Stimulated activated CD8-positive, alpha-beta memory T cell treated with anti-CD3 and anti-CD28 coated beads, Interleukin-4, amount 100 ng/mL, for 4 hours (primary cell): ENCODE results near the gene RIPK4.
"Not testable (repeated sequence)": the region's sequence is repeated elsewhere in the genome, so short reads cannot be mapped to it uniquely, and the experiment has no call there.

Experiments used
- DNase-seq, 2 donors: peaks; one replicate each; pipeline ENCODE4 v3.0.0-alpha.2; 2020; ENCODE audit warnings: low read depth in 2 of 2, low spot score in 1 of 2

RIPK4 gene

DNA sequence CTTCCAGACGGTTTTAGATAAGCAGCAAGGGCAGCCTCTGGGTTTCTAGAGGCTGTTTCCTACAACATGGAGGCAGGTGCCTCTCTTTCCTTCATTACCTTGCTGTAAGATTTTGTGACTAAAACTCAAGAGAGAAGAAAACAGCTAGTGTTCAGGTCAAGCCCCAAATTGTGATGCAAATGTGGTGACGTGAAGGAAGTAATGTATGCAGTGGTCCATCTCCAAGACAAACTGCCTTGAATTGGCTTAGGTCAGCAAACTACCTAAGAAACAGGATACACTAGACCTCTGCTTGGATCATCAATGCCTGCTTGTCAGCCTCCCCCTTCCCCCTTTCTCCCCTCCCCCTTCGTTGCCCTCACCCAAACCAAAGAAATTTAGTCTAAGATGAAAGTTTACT lies 28.9 kb upstream of the RIPK4 start:
- no peak for DNase-seq

DNA sequence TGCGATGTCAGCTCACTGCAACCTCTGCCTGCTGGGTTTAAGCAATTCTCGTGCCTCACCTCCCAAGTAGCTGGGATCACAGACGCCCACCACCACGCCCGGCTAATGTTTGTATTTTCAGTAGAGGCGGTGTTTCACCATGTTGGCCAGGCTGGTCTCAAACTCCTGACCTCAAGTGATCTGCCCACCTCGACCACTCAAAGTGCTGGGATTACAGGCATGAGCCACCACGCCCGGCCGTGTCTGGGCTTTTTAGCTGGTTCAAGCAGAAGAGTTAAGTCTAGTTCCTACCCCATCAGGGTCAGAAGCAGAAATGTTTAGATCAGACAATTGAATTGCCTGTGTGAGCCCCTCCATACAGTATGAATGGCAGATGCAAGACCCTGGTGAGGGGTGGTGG lies 27.7 kb upstream of the RIPK4 start:
- no peak for DNase-seq

DNA sequence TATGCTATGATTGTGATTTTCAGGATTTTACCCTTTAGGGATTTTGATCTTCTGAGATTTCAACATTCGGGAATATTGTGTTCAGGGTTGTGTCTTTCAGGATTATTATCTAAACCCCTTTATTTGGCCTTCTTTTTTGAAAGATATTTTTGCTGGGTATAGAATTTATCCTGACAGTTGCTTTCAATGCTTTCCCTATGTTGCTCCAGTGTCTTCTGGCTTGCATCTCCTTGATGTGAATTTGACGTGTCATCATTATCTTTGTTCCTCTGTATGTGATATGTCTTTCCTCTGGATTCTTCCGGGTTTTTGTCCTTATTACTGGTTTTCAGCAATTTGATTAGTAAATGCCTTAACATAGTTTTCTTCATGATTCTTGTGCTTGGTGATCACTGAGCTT lies 25.9 kb upstream of the RIPK4 start:
- no peak for DNase-seq

DNA sequence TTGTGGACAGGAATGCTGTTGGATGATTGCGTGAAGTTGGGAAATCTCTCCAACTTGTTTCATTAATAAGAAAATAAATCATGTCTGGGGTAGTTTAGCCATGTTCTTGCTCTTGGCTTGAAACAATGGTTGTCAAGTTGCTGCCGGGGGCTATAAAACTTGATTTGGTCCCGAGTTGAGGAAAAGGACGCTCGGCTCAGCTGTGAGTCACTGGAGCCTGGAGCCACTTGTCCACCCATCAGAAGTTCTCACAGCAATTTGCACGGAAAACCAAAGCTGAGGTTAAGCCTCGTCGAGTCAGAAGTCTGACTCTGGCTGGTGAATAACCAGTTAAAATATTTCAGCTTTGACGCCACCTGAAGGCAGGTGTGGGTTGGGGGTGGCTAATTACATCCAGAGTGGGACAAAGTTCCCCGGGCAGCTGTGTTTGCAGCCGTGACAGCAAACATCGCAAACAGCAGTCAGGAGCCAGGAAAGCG lies 19.7 kb upstream of the RIPK4 start:
- DNase-seq = no peak

DNA sequence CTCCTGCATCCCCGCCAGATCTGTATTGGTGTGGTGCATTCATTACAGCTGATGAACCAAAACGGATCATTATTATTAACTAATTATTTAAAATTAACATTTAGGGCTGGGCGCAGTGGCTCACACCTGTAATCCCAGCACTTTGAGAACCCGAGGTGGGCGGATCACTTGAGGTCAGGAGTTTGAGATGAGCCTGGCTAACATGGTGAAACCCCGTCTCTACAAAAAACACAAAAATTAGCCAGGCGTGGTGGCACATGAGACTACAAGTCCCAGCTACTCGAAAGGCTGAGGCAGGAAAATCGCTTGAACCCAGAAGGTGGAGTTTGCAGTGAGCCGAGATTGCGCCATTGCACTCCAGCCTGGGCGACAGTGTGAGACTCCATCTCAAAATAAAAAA lies 18.4 kb upstream of the RIPK4 start:
- DNase-seq = not testable (repeated sequence)

DNA sequence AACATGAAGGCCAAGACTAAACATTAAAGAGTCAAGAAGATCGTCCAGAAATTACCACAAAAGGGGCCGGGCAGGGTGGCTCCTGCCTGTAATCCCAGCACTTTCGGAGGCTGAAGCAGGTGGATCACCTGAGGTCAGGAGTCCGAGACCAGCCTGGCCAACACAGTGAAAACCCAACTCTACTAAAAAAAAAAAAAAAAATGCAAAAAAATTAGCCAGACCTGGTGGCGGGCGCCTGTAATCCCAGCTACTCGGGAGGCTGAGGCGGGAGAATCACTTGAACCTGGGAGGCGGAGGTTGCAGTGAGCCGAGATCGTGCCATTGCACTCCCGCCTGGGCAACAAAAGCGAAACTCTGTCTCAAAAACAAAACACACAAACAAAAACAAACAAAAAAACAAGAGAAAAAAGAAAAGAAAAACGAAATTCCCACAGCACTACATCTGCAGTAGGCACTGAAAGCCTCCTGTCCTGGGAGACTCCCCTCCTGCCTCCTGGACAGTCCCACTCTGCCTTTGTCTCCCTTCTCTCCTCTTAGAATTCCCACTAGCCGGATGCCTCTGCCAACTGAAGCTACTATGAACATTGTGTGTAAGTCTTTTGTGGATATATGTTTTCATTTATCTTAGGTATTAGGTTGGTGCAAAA lies 17.7 kb upstream of the RIPK4 start:
- no peak for DNase-seq

DNA sequence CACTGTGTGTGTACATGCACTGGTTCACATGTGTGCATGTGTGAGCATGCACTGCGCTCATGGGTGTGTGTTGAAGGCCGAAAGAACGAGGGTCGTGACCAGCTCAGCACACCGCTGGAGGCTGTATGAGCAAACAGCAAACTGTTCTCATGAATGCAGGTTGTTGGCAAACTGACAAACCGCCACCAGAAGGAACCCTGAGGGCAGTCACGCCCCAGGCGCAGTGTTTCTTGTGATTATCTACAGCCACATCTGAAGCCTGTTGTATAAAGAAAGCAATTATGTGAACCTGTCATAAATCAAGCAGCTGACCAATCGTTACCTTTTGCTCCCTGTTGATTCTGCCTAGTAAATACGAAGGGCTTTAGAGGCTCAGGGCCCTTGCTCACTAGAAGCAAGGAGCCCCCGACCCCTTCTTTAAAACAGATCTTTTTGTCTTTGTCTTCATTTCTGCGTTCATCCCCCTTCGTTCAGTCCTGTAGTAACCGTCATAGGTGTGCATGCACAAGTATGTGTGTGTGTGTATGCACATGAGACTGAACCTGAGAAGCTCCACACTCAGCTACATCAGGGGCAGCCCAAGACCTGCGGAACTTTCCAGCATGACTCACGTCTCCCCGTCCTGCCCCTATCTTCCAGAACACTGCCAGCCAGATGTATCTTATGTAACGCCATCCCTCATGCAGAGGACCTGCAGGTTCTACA lies 16.8 kb upstream of the RIPK4 start:
- no peak for DNase-seq

DNA sequence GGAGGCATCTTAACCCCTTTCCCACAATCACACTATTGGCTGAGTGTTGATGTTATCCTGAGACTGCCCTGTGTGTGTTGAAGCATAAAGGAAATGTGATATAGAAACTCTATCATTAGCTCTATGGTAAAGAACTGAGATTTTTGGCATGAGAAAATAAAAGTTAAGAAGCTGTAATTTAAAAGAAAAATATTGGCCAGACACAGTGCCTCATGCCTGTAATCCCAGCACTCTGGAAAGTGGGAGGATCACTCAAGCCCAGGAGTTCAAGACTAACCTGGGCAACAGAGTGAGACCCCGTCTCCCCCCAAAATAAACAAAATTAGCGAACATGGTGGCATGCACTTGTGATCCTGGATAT lies 14.2 kb upstream of the RIPK4 start:
- DNase-seq = no peak

DNA sequence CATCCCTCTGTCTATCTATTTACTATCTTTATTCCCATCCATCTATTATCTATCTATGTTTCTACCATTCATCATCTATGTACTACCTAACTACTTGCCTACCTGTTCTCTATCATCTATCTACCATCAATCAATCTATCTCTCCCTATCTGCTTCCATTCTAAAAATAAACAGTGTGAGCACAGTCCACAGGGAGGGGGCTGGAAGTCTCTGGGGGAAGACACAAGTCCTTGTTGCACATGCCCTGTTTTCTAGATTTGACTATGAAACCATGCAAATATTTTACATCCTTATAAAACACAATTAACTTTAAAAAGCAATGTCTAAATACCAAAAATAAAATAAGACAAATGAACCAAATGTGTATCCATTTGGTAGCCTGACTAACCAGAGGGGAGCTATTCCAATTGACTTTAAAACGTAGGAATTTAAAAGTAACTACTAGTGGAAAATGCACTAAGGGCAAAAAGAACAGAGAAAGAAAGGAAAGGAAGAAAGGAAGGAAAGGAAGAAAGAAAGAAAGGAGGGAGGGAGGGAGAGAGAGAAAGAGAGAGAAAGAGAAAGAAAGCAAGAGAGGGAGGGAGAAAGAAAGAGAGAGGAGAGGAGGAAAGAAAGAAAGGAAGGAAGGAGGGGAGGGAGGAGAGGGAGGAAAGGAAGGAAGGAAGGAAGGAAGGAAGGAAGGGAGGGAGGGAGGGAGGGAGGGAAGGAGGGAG lies 13.6 kb upstream of the RIPK4 start:
- no peak for DNase-seq

DNA sequence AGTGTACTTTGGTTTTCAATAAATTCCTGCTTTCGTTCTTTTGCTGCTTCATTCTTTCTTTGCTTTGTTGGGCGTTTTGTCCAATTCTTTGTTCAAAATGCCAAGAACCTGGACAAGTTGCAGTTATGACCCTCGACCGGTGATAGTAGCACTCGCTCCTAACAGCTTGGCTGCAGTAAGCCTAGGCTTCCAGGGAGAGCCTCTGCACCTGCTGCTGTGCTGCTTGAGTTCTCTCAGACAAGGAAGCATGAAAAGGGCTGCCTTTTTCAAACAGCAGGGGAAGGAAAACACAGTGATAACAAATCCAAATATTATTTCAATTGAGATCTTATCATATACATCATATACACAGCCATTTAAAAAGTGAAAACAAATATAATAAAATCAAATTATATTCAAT lies 12.8 kb upstream of the RIPK4 start:
- no peak for DNase-seq

DNA sequence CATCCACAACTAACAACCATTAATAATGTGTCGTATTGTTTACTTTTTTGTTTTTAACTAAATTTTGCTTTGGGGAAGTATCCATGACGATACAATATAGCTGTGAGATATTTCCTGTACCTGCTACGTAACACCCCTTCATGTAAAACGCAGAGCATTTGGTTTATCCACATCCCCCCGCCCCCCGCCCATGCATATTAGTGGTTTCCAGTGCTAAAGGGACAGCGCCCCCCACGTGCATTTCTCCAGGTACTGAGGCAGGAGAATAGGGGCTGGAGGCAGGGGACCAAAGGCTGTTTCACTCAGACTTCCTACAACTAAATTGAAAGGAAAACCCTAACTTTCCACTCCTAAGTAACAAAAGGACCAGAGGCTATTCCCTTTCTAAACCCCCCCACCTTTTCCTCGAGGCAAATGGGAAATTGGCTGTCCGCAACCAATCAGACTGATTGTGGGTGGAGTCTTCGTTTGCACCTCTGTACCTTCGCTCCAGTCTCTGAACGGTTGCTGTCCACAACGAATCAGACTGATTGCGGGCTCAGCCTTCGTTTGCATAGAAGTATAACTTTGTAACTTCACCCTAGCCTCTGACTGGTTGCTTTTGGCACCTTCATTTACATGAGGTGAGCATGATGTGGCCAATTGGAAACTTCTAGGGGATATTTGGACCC lies 12.2 kb upstream of the RIPK4 start:
- DNase-seq = no peak

DNA sequence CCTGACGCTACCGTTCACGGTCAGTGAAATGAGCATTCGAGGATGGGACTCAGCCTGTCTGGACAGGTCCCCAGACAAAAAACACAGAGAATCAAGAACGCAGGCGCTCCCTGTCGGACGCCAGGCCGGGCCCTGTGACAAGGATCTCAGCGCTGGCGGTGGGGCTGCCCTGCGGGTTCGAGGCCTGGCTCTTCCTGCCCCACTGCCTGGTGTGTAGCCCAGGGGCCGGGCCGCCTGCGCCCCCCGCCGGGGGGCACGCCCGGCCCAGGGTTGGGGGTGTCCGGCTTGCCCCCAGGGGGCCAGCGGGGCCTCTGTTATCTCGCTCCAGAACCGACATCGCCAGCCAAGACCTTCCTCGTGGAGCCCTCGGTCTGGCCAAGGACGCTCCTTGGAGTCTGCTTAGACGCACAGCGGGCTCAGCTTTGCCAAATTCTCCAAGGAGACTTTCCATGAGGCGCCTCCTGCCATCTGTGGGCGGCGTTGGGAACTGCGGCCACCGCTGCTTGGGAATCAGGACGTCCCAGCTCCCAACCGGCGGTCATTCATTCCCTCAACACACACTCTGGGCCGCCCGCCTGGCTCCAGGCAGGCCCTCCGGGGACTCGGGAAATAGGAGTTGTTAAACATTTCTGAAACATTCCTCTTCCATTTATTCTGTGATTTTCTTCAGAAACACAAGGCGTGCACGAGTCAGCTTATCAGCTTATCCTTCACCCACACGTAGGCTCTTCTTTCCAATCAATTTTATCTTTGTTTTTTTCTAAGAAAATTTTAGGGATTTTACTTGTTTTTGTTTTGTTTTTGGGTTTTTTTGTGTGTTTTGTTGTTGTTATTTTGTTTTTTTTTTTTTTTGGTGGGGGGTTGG lies 11.3 kb upstream of the RIPK4 start:
- no peak for DNase-seq

DNA sequence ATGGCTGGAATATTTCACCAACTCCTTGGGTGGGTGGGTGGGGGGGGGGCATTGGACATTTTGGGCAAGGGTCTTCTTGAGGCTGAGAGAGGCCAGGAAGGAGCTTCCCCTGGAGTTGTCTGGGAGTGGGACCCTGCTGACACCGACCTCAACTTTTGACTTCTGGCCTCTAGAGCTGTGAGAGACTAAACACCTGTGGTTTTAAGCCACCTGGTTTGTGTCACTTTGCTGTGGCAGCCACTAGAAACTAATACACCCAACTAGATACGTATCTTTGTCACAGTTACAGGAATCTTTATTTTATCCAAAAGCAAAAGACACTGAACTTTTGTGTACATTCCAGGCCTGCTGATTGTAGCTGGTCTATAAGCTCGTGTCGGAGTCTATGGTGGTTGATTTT lies 9.9 kb upstream of the RIPK4 start:
- no peak for DNase-seq

DNA sequence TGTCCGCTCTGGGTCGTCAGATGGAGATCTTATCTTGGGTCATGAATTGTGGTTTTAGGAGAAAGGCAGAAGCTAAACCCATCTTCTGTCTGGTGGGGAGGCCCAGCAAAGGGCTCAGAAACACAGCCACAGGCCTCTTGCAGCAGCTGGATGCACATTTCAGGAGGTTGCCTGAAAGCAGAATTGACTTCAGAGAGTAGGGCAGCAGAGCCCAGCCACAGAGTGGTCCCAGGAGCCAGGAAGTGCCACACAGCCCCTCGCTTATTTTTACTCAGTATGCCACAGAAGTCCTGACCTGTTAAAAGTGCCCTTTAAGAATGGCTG lies 8.3 kb upstream of the RIPK4 start:
- DNase-seq = no peak

DNA sequence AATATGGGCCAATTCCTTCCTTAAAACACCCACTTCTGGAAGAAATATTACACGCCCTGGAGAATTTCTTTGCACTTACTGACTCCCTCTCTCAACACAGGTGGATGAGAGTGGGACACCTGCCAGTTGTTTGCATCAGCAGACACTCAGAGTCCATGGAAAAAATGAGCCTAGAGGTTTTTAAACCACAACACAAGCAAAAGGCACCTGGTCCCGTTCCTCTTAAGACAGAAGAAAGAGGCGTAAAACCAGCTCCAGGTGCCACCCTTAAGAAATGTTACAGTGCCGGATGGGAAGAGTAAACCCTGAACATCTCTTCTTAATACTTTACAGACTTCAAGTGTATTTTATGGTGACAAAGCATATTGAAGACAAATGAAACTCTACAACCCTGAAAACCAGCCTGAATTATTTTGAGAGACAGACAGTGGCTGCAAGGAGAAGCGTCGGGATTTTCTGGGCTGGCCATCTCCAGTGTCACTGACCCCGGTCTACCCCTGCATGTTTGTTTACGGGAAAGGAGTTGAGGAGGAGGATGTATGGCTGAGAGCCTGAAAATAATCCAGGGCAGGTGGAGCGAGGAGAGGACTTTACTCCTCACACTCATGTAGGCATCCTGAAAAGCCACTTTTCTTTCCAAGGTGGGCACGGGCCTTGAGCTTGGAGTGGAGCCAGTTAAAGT lies 7.8 kb upstream of the RIPK4 start:
- DNase-seq = no peak

DNA sequence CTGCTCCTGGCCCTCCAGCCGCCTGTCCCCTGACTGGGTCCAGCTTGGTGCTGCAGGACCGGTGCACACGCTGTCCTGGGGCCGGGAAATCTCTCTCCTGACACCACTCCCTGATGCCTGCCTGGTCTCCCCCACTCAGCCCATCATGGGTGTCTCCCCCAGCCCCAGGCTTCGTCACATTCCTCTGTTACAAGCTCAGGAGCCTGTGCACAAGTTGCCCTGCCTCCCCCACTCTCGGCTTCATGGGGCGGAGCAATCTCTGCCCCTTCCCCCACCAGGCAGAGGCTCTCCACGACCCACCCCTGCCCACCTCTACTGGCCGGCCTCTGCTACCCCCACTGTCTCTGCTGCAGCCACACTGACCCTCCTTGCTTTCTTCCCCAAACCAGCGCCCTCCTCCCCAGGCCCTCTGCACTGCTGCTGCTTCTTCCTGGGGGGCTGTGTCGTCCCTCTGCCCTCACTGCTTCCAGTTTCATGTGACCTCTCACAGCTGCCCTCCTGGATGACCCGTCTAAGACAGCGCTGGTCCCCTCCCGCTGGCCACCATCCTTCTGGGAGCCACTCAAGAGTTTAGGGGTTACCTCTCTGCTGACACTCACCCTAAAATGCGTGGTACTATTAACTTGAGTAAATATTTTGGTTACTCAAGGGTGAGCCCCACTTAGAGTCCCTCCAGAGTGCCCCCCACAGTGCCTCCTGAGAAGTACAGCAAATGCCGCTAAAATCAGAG lies 5.7 kb upstream of the RIPK4 start:
- no peak for DNase-seq

DNA sequence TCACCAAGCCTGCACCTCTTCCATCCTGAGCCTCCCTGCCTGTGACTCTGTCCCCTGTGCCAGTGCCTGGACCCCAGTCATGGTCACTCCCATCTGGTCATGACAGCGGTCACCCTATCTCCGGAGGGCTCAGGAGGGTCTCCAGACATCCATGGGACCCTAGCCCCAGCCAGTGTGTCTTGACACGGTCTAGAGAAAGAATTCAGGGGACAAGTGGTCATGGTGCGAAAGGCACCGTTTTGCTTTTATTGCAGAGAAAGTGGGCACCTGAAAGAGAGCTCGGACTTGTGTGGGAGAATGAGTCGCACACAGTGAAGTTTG lies 4.7 kb upstream of the RIPK4 start:
- no peak for DNase-seq

DNA sequence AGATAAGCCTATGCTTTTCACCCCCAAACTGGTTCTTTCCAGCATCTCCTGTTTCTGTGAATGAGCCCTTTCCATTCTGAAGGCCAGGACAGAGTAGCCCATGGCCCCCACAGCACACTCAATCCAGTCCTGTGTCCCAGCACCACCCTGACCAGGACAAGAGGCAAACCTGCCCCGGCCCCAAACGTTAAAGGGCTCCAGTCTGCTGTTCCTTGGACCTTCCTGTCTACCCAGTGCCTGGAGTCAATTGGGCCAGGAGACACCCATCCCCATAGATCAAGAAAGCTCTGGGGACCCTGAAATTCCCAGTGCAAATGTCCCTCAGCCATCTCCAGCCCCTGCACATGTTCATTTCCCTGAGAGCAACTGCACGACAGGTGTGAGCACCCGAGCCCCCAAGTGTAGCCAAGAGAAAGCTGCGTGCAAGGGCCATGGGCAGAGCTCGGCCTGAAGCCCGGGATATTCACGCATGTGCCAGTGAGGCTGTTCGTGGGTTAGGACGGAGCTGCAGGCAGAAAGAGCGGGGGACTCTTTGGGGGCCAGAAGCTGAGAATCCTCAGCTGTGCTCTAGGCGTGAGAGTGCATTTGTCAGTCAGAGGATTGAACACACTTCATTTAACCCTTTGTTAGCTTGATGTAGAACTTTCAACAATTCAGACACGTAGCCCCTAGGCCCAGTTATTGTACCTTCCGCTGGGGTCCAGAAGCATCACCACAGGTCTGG lies 4.2 kb upstream of the RIPK4 start:
- no peak for DNase-seq

DNA sequence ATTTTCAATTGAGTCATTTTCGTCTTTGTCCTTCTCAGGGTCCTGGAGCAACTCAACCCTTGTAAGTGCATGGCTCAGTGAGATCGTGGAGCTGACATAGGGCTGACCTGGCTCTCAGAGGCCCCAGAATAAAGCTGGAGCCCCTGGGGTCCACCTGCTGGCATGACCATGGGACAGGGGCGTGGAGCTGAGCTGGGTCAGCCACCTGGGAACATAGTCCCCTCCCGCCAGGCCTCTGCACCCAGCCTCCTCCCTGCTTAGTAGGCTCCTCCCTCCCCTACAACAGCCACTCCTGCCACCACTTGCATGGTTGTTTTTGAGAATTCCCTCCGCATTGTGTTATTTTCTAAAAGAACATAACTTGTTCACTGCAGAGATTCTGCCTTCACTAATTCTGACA lies 3.1 kb upstream of the RIPK4 start:
- no peak for DNase-seq
